OCI-LY7 (cell line): ENCODE results near the gene NPAS2.

ENCODE experiments used
- CTCF ChIP-seq: fragments of 200-600 bp; sonication (generic); conservative IDR thresholded peaks from 2 replicates; pipeline ENCODE4 v1.5.1; 2014; ENCODE audit warnings: mild to moderate bottlenecking, antibody characterized with exemption, low read length, moderate library complexity, mixed read lengths
- EZH2phosphoT487 ChIP-seq: fragments of 200-600 bp; sonication (generic); IDR thresholded peaks from 2 replicates; pipeline ENCODE4 v1.6.1; 2018; ENCODE audit warnings: low read depth, borderline replicate concordance, mild to moderate bottlenecking, mixed run types, antibody characterized with exemption, low read length, moderate library complexity, mixed read lengths

- no peak for TF ChIP-seq CTCF
- TF ChIP-seq EZH2phosphoT487: no peak
Measured at GRCh38 chr2:100900156-100900795, 80.3 kb downstream of the NPAS2 start.
